HCT116 (cell line): ENCODE results near the gene IREB2. TPM values are rescaled to one million over a fixed set of nuclear protein-coding genes. Genes with fewer than 3 reads are reported as not detected.

Experiments used
- ATAC-seq: fragments of 200-7000 bp; cut with Tn5 transposase; 2 replicates; pipeline ENCODE4 v1.9.1; 2020; ENCODE audit warnings: mild to moderate bottlenecking, moderate library complexity
- BruUV-seq: library from RNA; stranded (reverse); fragments of 400-500 nt; replicated peaks from 2 replicates; lab custom pipeline; 2021; lab: Mats Ljungman, UMichigan
- CTCF ChIA-PET: fragments of 300-600 bp; sonication (Branson Sonifier 250); formaldehyde crosslinking; loops from one replicate; lab custom pipeline; 2021; ENCODE audit warnings: antibody characterized with exemption; lab: Charles Lee
- POLR2A ChIA-PET: fragments of 300-600, 350-600 bp; sonication (Branson Sonifier 250); formaldehyde crosslinking; loops from one replicate; lab custom pipeline; 2021; ENCODE audit warnings: antibody characterized with exemption; lab: Charles Lee
- RAD21 ChIA-PET, 2 experiments: fragments of 300-600 bp; sonication (Branson Sonifier 250); formaldehyde crosslinking; loops; one replicate each; lab custom pipeline; 2023; ENCODE audit warnings: low total read pairs in 2 of 2; ENCODE audit not compliant: uncharacterized antibody in 2 of 2, unreplicated experiment in 2 of 2, low non-redundant PET in 1 of 2; lab: Charles Lee
- DNase-seq: peaks from one replicate; pipeline ENCODE4 v3.0.0-alpha.2; 2010; ENCODE audit warnings: low read depth, low spot score
- H2AFZ ChIP-seq: fragments of 200-600 bp; shearing (Covaris generic), sonication (generic); 2 replicates; pipeline ENCODE4 v1.6.1; 2017; ENCODE audit warnings: low read depth, mixed run types, mixed read lengths, antibody characterized with exemption, low read length; ENCODE audit not compliant: poor library complexity, severe bottlenecking
- H3K27ac ChIP-seq: 2 replicates; pipeline ENCODE4 v1.5.1; 2012; ENCODE audit warnings: low read depth, low read length
- H3K27me3 ChIP-seq: fragments of 200-600 bp; sonication (generic); 2 replicates; pipeline ENCODE4 v1.6.1; 2016; ENCODE audit warnings: mixed run types, low read length, mixed read lengths; ENCODE audit not compliant: insufficient read depth
- H3K36me3 ChIP-seq, 2 experiments: fragments of 200-500 bp in 1 of 2; fragments of 200-600 bp in 1 of 2; sonication (Bioruptor generic) in 1 of 2; sonication (generic) in 1 of 2; 2 replicates each; pipeline versions ENCODE4 v1.5.1 to v1.6.1; 2014 to 2016; ENCODE audit warnings: low read length in 2 of 2, inconsistent platforms in 1 of 2, mixed read lengths in 1 of 2, mixed run types in 1 of 2; ENCODE audit not compliant: insufficient read depth in 2 of 2, control insufficient read depth in 1 of 2
- H3K4me1 ChIP-seq, 2 experiments: fragments of 200-600 bp in 1 of 2; sonication (generic) in 1 of 2; 2 replicates each; pipeline versions ENCODE4 v1.5.1 to v1.6.1; 2012 to 2017; ENCODE audit warnings: low read length in 2 of 2, inconsistent platforms in 1 of 2, mild to moderate bottlenecking in 1 of 2, mixed read lengths in 1 of 2, mixed run types in 1 of 2, moderate library complexity in 1 of 2; ENCODE audit not compliant: insufficient read depth in 2 of 2, control insufficient read depth in 1 of 2
- H3K4me2 ChIP-seq: fragments of 200-600 bp; sonication (generic); 2 replicates; pipeline ENCODE4 v1.6.1; 2017; ENCODE audit warnings: mixed run types, low read length, mixed read lengths
- H3K4me3 ChIP-seq, 2 experiments: fragments of 200-600 bp in 1 of 2; sonication (generic) in 1 of 2; replicated peaks in 1 of 2; 2 replicates each; pipeline ENCODE4 v1.5.1; 2011 to 2016; ENCODE audit warnings: low read length in 2 of 2, control low read depth in 1 of 2, low read depth in 1 of 2, mild to moderate bottlenecking in 1 of 2, mixed read lengths in 1 of 2, mixed run types in 1 of 2
- H3K79me2 ChIP-seq: fragments of 200-600 bp; sonication (generic); 2 replicates; pipeline ENCODE4 v1.6.1; 2017; ENCODE audit warnings: mild to moderate bottlenecking, mixed run types, low read length, moderate library complexity, mixed read lengths; ENCODE audit not compliant: insufficient read depth
- H3K9ac ChIP-seq: fragments of 200-600 bp; sonication (generic); 2 replicates; pipeline ENCODE4 v1.6.1; 2016; ENCODE audit warnings: low read length, mixed read lengths
- H3K9me2 ChIP-seq: fragments of 200-600 bp; sonication (generic), shearing (Covaris generic); 2 replicates; pipeline ENCODE4 v1.6.1; 2017; ENCODE audit warnings: mixed run types, mild to moderate bottlenecking, moderate library complexity; ENCODE audit not compliant: insufficient read depth
- H3K9me3 ChIP-seq, 2 experiments: fragments of 200-500 bp in 1 of 2; fragments of 200-600 bp in 1 of 2; sonication (Bioruptor generic) in 1 of 2; sonication (generic) in 1 of 2; 2 replicates each; pipeline ENCODE4 v1.6.1; 2014 to 2017; ENCODE audit warnings: low read length in 2 of 2, mixed read lengths in 2 of 2, inconsistent platforms in 1 of 2, low read depth in 1 of 2, mild to moderate bottlenecking in 1 of 2, mixed run types in 1 of 2, moderate library complexity in 1 of 2; ENCODE audit not compliant: control insufficient read depth in 1 of 2, insufficient read depth in 1 of 2
- H4K20me1 ChIP-seq: fragments of 200-600 bp; sonication (generic), shearing (Covaris generic); 2 replicates; pipeline ENCODE4 v1.6.1; 2017; ENCODE audit warnings: mixed run types, mild to moderate bottlenecking, moderate library complexity; ENCODE audit not compliant: insufficient read depth
- ATF3 ChIP-seq: IDR thresholded peaks from 2 replicates; pipeline ENCODE4 v1.6.1; 2012
- CBX3 ChIP-seq: IDR thresholded peaks from 2 replicates; pipeline ENCODE4 v1.6.1; 2012; ENCODE audit warnings: low read depth
- CTCF ChIP-seq, 3 experiments: fragments of 200-600 bp in 1 of 3; sonication (generic) in 1 of 3; IDR thresholded peaks in 2 of 3; conservative IDR thresholded peaks in 1 of 3; 2 replicates each; pipeline ENCODE4 v1.5.1; 2012 to 2017; ENCODE audit warnings: low read depth in 2 of 3, low read length in 2 of 3, antibody characterized with exemption in 1 of 3, borderline replicate concordance in 1 of 3, control low read depth in 1 of 3, mild to moderate bottlenecking in 1 of 3, mixed read lengths in 1 of 3, mixed run types in 1 of 3, moderate library complexity in 1 of 3; ENCODE audit not compliant: insufficient read depth in 1 of 3
- EGR1 ChIP-seq: IDR thresholded peaks from 2 replicates; pipeline ENCODE4 v1.6.1; 2012; ENCODE audit warnings: low read depth
- ELF1 ChIP-seq: IDR thresholded peaks from 2 replicates; pipeline ENCODE4 v1.6.1; 2012; ENCODE audit warnings: low read depth, borderline replicate concordance
- EZH2 ChIP-seq: fragments of 200-600 bp; sonication (generic); IDR thresholded peaks from 2 replicates; pipeline ENCODE4 v1.6.1; 2017; ENCODE audit warnings: antibody characterized with exemption, mixed run types
- EZH2phosphoT487 ChIP-seq: fragments of 200-600 bp; IDR thresholded peaks from 2 replicates; pipeline ENCODE4 v1.6.1; 2018; ENCODE audit warnings: antibody characterized with exemption, borderline replicate concordance
- FOSL1 ChIP-seq: IDR thresholded peaks from 2 replicates; pipeline ENCODE4 v1.6.1; 2012; ENCODE audit warnings: low read depth
- POLR2AphosphoS5 ChIP-seq: IDR thresholded peaks from 2 replicates; pipeline ENCODE4 v1.6.1; 2011; ENCODE audit warnings: mild to moderate bottlenecking, low read depth, low read length, moderate library complexity
- RAD21 ChIP-seq: IDR thresholded peaks from 2 replicates; pipeline ENCODE4 v1.6.1; 2012; ENCODE audit warnings: low read depth, mild to moderate bottlenecking
- REST ChIP-seq: IDR thresholded peaks from 2 replicates; pipeline ENCODE4 v1.6.1; 2012; ENCODE audit warnings: low read depth
- SIN3A ChIP-seq: IDR thresholded peaks from 2 replicates; pipeline ENCODE4 v1.6.1; 2012; ENCODE audit warnings: low read depth
- SP1 ChIP-seq: IDR thresholded peaks from 2 replicates; pipeline ENCODE4 v1.6.1; 2012; ENCODE audit warnings: low read depth
- SRF ChIP-seq: IDR thresholded peaks from 2 replicates; pipeline ENCODE4 v1.6.1; 2012; ENCODE audit warnings: low read depth
- YY1 ChIP-seq: IDR thresholded peaks from 2 replicates; pipeline ENCODE4 v1.6.1; 2011; ENCODE audit warnings: low read length, low read depth, moderate library complexity, mild to moderate bottlenecking; ENCODE audit not compliant: insufficient replicate concordance; ENCODE audit errors: extremely low read depth
- ZBTB33 ChIP-seq: IDR thresholded peaks from 2 replicates; pipeline ENCODE4 v1.6.1; 2011; ENCODE audit warnings: mild to moderate bottlenecking, low read length, moderate library complexity; ENCODE audit not compliant: insufficient replicate concordance; ENCODE audit errors: extremely low read depth
- ZFX ChIP-seq: fragments of 450-650 bp; IDR thresholded peaks from 2 replicates; pipeline ENCODE4 v1.6.1; 2017
- ZNF274 ChIP-seq: fragments of 200-500 bp; sonication (Bioruptor generic); IDR thresholded peaks from 2 replicates; pipeline ENCODE4 v1.6.1; 2014; ENCODE audit warnings: mild to moderate bottlenecking, low read depth, low read length, inconsistent platforms
- intact Hi-C: fragments of 100-400 bp; cut with micrococcal nuclease; formaldehyde crosslinking; loops from 2 replicates; pipeline ENCODE4 v1.10.0; 2022
- total RNA-seq: library from RNA; stranded (reverse); gene quantifications from one replicate; pipeline ENCODE4 v1.2.1, GENCODE V29; 2021; ENCODE audit not compliant: unreplicated experiment
- TF ChIP-seq, protein P1 (sequence below): IDR thresholded peaks from 2 replicates; pipeline ENCODE4 v1.6.1; 2012

Gene IREB2
- total RNA-seq, 1 experiment from 2014 or later = 57.6 TPM

- Histone ChIP-seq H3K79me2 (no peaks in the 10 kb centered on the region), H3K9me2 (no peaks in the 10 kb centered on the region), H3K9ac (no peak overlapping the region), H3K4me3 (no peak overlapping the region), H3K27me3 (no peaks in the 10 kb centered on the region; the same call in 1 of the 2 replicates), H3K4me2 (no peak overlapping the region), H3K27ac (no peak overlapping the region), H3K4me1 (no peaks in the 10 kb centered on the region), H4K20me1 (no peaks in the 10 kb centered on the region), H3K36me3 (no peaks in the 10 kb centered on the region), H2AFZ (no peak overlapping the region), H3K9me3 (no peaks in the 10 kb centered on the region)
- DNase-seq = no peak
- intact Hi-C loops = no loop called here
- ChIA-PET CTCF (no interaction called here), POLR2A (no interaction called here), RAD21 (no interaction called here)
- no peak for ATAC-seq
- no TSS peak for BruUV-seq
- TF ChIP-seq ATF3 = no peak
- TF ChIP-seq REST = no peak
- no peak for TF ChIP-seq EZH2
- TF ChIP-seq EGR1 = no peak
- no peak for TF ChIP-seq FOSL1
- TF ChIP-seq CBX3 = no peak
- TF ChIP-seq EZH2phosphoT487 = no peak
- TF ChIP-seq YY1 = no peak
- TF ChIP-seq ZBTB33 = no peak
- no peak for TF ChIP-seq ZNF274
- TF ChIP-seq SP1 = no peak
- TF ChIP-seq CTCF (IDR thresholded peaks at IDR 0.05 in 2 of 3, conservative IDR thresholded peaks at IDR 0.05 in 1 of 3; ENCODE audit: borderline replicate concordance in 1 of 3, insufficient read depth in 1 of 3, low read depth in 2 of 3, low read length in 2 of 3) = no peak
- no peak for TF ChIP-seq RAD21
- TF ChIP-seq SIN3A = no peak
- no peak for TF ChIP-seq POLR2AphosphoS5
- TF ChIP-seq ELF1 = no peak
- TF ChIP-seq ZFX = no peak
- TF ChIP-seq SRF = no peak
- TF ChIP-seq, protein P1, sequence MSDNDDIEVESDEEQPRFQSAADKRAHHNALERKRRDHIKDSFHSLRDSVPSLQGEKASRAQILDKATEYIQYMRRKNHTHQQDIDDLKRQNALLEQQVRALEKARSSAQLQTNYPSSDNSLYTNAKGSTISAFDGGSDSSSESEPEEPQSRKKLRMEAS = no peak
Measured at GRCh38 chr15:78389738-78390137, 48.3 kb upstream of the IREB2 start.
